Thymus (tissue), 11 donors: ENCODE results near the gene ADAMTS18. TPM values are rescaled to one million over a fixed set of nuclear protein-coding genes. Genes with fewer than 3 reads are reported as not detected.

Experiments used
- DNase-seq, 9 donors: peaks; one replicate each; pipeline ENCODE4 v3.0.0-alpha.2; 2013; ENCODE audit warnings: low spot score in 9 of 9, low read depth in 6 of 9, missing footprints in 1 of 9
- H3K27ac ChIP-seq, 2 donors: one replicate each; pipeline ENCODE4 v1.5.1; 2013; ENCODE audit warnings: control low read depth in 1 of 2, low read depth in 1 of 2, low read length in 1 of 2, mild to moderate bottlenecking in 1 of 2, moderate library complexity in 1 of 2
- H3K27me3 ChIP-seq, 2 donors: one replicate each; pipeline ENCODE4 v1.5.1; 2013; ENCODE audit warnings: low read length in 1 of 2; ENCODE audit not compliant: control insufficient read depth in 2 of 2, insufficient read depth in 1 of 2
- H3K36me3 ChIP-seq, 2 donors: one replicate each; pipeline ENCODE4 v1.5.1; 2013; ENCODE audit warnings: low read length in 1 of 2, mild to moderate bottlenecking in 1 of 2, moderate library complexity in 1 of 2; ENCODE audit not compliant: control insufficient read depth in 2 of 2, insufficient read depth in 2 of 2
- H3K4me1 ChIP-seq, 2 donors: one replicate each; pipeline ENCODE4 v1.5.1; 2013; ENCODE audit warnings: low read length in 2 of 2; ENCODE audit not compliant: control insufficient read depth in 2 of 2, insufficient read depth in 2 of 2
- H3K4me3 ChIP-seq, 2 donors: one replicate each; pipeline ENCODE4 v1.5.1; 2013; ENCODE audit warnings: low read length in 2 of 2, control low read depth in 1 of 2, mild to moderate bottlenecking in 1 of 2
- H3K9me3 ChIP-seq, 2 donors: one replicate each; pipeline ENCODE4 v1.5.1; 2013; ENCODE audit warnings: low read length in 1 of 2, mild to moderate bottlenecking in 1 of 2; ENCODE audit not compliant: control insufficient read depth in 2 of 2, insufficient read depth in 1 of 2
- WGBS: extraction: QIAGEN DNeasy Blood & Tissue Kit; methylation state at CpG from one replicate; pipeline ENCODE4 v1.1.7; 2013; 5-methylcytosine and 5-hydroxymethylcytosine counted together
- polyA plus RNA-seq: library from polyadenylated mRNA; stranded (reverse); fragments of 200-250 nt; gene quantifications from one replicate; pipeline ENCODE4 v1.2.3, GENCODE V29; 2013
- total RNA-seq: library from RNA; stranded (reverse); fragments of 120-200 nt; gene quantifications from one replicate; pipeline ENCODE4 v1.2.4, GENCODE V29; 2013
- donor health status: healthy.

The ADAMTS18 gene
- total and polyA plus RNA-seq, 2 donors: 1.1 to 1.4 TPM

- peak in 6 of 9 donors; percentile 7 to 64 (median 16) for DNase-seq
- Histone ChIP-seq H3K9me3 (no peaks in the 10 kb centered on the region), H3K27me3 (no peaks in the 10 kb centered on the region), H3K36me3 (no peaks in the 10 kb centered on the region), H3K4me1 (peaks cover 11 to 14% of the 10 kb centered on the region in 2 donors), H3K27ac (no peak overlapping the region), H3K4me3 (no peak overlapping the region)
- 47% methylated on average over 3 of the region's 3 CpGs for WGBS
These were observed 128.8 kb downstream of the ADAMTS18 start for GRCh38 chr16:77306075-77306474.

GRCh38 chr16:77304877-77305276 lies 130.0 kb downstream of the ADAMTS18 start:
- Histone ChIP-seq H3K9me3 (no peaks in the 10 kb centered on the region), H3K27me3 (no peaks in the 10 kb centered on the region), H3K4me3 (no peak overlapping the region), H3K4me1 (peaks cover 11 to 14% of the 10 kb centered on the region in 2 donors), H3K27ac (no peak overlapping the region), H3K36me3 (no peaks in the 10 kb centered on the region)
- WGBS: 98% methylated on average over 2 of the region's 2 CpGs
- no peak for DNase-seq

GRCh38 chr16:77304134-77304533 lies 130.7 kb downstream of the ADAMTS18 start:
- H3K27ac ChIP-seq: no peak overlapping the region
- no peak overlapping the region for H3K4me3 ChIP-seq
- DNase-seq: no peak
- 98% methylated on average over 2 of the region's 2 CpGs for WGBS
- no peaks in the 10 kb centered on the region for H3K9me3 ChIP-seq
- H3K27me3 ChIP-seq: no peaks in the 10 kb centered on the region
- peaks cover 11 to 14% of the 10 kb centered on the region in 2 donors for H3K4me1 ChIP-seq
- H3K36me3 ChIP-seq: no peaks in the 10 kb centered on the region

GRCh38 chr16:77302674-77303073 lies 132.2 kb downstream of the ADAMTS18 start:
- DNase-seq: peak in 1 of 9 donors; percentile 21
- H3K27ac ChIP-seq: no peak overlapping the region
- H3K9me3 ChIP-seq: no peaks in the 10 kb centered on the region
- 66% methylated on average over 1 of the region's 1 CpG for WGBS
- no peak overlapping the region for H3K4me3 ChIP-seq
- peaks cover 9 to 11% of the 10 kb centered on the region in 2 donors for H3K4me1 ChIP-seq
- no peaks in the 10 kb centered on the region for H3K27me3 ChIP-seq
- no peaks in the 10 kb centered on the region for H3K36me3 ChIP-seq

DNA sequence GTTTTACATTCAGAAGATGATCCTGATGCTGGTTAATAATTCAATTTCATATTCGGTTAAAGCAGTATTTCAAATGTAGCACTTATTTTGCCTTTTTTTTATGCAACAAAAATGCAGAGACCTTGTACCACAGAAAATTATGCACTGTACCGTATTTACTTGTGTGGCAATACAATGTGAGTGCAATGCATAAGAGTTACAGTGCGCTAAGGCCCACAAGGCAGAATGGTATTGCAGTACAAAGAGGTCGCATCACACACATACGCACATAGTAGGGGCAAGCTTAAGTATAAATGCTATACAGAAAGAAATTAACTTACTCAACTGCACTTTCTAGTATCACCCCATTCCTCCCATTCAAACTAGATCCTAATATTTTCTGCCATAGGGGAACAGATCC lies 132.6 kb downstream of the ADAMTS18 start:
- Histone ChIP-seq H3K27ac (no peak overlapping the region), H3K36me3 (no peaks in the 10 kb centered on the region), H3K9me3 (no peaks in the 10 kb centered on the region), H3K4me3 (no peak overlapping the region), H3K4me1 (peaks cover 5 to 9% of the 10 kb centered on the region in 2 donors), H3K27me3 (no peaks in the 10 kb centered on the region)
- no peak for DNase-seq
- WGBS: 95% methylated on average over 5 of the region's 5 CpGs

- H3K4me3 ChIP-seq: no peak overlapping the region
- no peaks in the 10 kb centered on the region for H3K36me3 ChIP-seq
- H3K27me3 ChIP-seq: no peaks in the 10 kb centered on the region
- WGBS: 98% methylated on average over 3 of the region's 3 CpGs
- peaks cover 0 to 3% of the 10 kb centered on the region in 2 donors for H3K4me1 ChIP-seq
- DNase-seq: no peak
- H3K27ac ChIP-seq: no peak overlapping the region
- no peaks in the 10 kb centered on the region for H3K9me3 ChIP-seq
These were observed 134.6 kb downstream of the ADAMTS18 start for GRCh38 chr16:77300256-77300655.

- 47% methylated on average over 1 of the region's 1 CpG for WGBS
- Histone ChIP-seq H3K27me3 (no peaks in the 10 kb centered on the region), H3K4me1 (peaks cover 0 to 3% of the 10 kb centered on the region in 2 donors), H3K4me3 (no peak overlapping the region), H3K27ac (no peak overlapping the region), H3K9me3 (no peaks in the 10 kb centered on the region), H3K36me3 (no peaks in the 10 kb centered on the region)
- no peak for DNase-seq
These were observed 135.4 kb downstream of the ADAMTS18 start for GRCh38 chr16:77299395-77299794.

DNA sequence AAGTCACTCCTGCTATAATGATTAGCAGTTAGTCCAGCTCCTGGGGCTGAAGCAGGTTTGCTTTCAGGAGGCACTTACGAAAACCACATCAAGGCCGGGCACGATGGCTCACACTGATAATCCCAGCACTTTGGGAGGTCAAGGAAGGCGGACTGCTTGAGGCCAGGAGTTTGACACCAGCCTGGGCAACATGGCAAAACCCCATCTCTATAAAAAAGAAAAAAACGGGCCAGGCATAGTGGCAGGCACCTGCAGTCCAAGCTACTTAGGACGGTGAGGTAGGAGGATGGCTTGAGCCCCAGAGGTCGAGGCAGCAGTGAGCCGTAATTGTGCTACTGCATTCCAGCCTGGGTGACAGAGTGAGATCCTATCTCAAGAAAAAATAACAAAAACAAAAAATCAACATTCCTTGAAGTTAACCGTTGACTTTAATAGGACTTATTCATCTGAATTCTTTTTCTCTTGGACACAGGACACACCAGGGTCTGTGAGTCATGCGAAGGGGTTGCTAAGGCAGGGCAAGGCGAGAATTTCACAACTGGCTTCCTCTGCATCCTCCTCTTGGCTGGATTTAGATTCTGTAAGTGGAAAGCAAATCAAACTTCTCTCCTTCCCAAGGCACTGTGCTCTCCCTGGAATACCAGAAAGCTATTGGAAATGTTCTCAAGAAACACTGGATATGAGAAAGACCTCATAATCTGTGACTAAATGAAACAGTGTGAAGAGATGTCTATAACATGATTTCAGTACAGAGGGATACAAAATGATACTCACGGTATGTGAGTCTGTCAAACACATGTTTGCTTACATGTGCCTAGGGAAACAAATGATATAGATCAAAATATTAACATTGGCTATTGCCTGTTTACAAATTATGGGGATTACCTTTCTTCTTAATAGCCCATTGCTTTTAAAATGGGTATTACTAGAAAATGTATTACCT lies 136.1 kb downstream of the ADAMTS18 start:
- Histone ChIP-seq H3K4me1 (peaks cover 0 to 3% of the 10 kb centered on the region in 2 donors), H3K4me3 (no peak overlapping the region), H3K36me3 (no peaks in the 10 kb centered on the region), H3K27ac (no peak overlapping the region), H3K9me3 (no peaks in the 10 kb centered on the region), H3K27me3 (no peaks in the 10 kb centered on the region)
- DNase-seq: no peak
- WGBS: 86% methylated on average over 12 of the region's 12 CpGs

GRCh38 chr16:77297996-77298395 lies 136.8 kb downstream of the ADAMTS18 start:
- Histone ChIP-seq H3K9me3 (no peaks in the 10 kb centered on the region), H3K4me3 (no peak overlapping the region), H3K36me3 (no peaks in the 10 kb centered on the region), H3K27ac (no peak overlapping the region), H3K4me1 (peaks cover 0 to 2% of the 10 kb centered on the region in 2 donors), H3K27me3 (no peaks in the 10 kb centered on the region)
- 96% methylated on average over 5 of the region's 5 CpGs for WGBS
- no peak for DNase-seq
